ENCODE data around the gene ITSN2. TPM values are rescaled to one million over a fixed set of nuclear protein-coding genes. Genes with fewer than 3 reads are reported as not detected.

Gene ITSN2
- total RNA-seq, 4 donors from 2014 or later, result 57.9 to 79.7 (median 63.4) TPM

DNA sequence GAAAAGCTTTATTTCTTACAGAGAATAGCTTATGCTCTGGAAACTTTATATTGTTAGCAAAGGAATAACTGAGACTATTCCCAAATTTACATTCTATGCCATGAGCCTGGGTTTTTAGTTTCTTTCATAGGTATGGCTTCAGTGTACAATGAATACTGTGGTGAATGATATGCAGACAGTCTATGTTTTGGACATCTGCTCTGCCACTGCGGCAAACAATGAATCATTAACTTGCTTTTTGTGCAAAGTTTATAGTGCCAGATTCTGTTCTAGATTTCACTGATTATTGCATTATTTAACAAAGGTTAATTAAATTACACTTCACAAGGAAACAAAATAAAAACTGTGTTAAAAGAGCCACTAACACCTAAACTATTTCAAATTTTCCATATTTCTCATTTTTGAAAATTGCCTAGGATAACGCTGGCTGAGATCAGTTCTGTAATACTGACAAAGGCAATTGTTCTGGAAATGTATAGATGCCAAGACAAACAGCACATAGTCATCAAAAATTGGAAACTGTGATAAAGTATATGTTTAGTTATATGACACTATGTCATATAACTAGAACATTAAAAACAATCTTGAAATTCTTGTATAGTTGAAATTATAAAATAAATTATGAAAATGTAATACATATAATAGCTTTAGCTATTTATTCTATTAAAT lies 74.7 kb downstream of the ITSN2 start:
- H3K4me1 ChIP-seq, result no peaks in the 10 kb centered on the region
- peaks cover 0 to 63% of the 10 kb centered on the region in 2 donors for H3K36me3 ChIP-seq
- no peak overlapping the region for H3K4me3 ChIP-seq
- TF ChIP-seq POLR2A (IDR thresholded peaks at IDR 0.05) (no peak), POLR2AphosphoS5 (IDR thresholded peaks at IDR 0.05) (no peak), EP300 (IDR thresholded peaks at IDR 0.05) (no peak)
- TF ChIP-seq, protein P1, sequence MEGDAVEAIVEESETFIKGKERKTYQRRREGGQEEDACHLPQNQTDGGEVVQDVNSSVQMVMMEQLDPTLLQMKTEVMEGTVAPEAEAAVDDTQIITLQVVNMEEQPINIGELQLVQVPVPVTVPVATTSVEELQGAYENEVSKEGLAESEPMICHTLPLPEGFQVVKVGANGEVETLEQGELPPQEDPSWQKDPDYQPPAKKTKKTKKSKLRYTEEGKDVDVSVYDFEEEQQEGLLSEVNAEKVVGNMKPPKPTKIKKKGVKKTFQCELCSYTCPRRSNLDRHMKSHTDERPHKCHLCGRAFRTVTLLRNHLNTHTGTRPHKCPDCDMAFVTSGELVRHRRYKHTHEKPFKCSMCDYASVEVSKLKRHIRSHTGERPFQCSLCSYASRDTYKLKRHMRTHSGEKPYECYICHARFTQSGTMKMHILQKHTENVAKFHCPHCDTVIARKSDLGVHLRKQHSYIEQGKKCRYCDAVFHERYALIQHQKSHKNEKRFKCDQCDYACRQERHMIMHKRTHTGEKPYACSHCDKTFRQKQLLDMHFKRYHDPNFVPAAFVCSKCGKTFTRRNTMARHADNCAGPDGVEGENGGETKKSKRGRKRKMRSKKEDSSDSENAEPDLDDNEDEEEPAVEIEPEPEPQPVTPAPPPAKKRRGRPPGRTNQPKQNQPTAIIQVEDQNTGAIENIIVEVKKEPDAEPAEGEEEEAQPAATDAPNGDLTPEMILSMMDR (IDR thresholded peaks at IDR 0.05), result no peak
- no peak for ATAC-seq
- no peak overlapping the region for H3K27ac ChIP-seq
- WGBS, 2 donors (ENCODE audit: low coverage in 1 of 2), result 83 to 100% methylated on average over 2 of the region's 2 CpGs
- H3K27me3 ChIP-seq, result no peaks in the 10 kb centered on the region
- H3K9me3 ChIP-seq, result no peaks in the 10 kb centered on the region

DNA sequence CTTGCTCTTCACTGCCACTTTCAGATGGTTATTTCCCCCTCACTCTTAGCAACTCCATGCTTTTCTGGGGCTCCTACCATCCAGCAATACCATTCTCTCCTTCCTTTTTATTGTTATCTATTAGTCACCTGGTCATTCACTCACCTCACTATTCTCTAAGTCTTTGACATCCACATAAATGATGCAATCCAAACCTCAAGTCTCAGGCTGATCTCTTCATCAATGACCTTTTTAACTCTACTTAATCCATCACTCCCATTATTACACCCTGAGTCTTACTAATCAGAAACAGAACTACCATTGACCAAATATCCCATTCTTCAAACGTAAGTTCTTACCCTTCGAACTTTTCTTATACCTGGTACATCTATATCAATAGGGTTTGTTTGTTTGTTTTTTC lies 79.7 kb downstream of the ITSN2 start:
- H3K27ac ChIP-seq, result no peak overlapping the region
- H3K4me1 ChIP-seq, result peaks cover 0 to 13% (median 0%) of the 10 kb centered on the region in 3 donors
- peaks cover 0 to 38% of the 10 kb centered on the region in 2 donors for H3K36me3 ChIP-seq
- H3K9me3 ChIP-seq, result no peaks in the 10 kb centered on the region
- H3K4me3 ChIP-seq, result no peak overlapping the region
- TF ChIP-seq POLR2A (IDR thresholded peaks at IDR 0.05) (no peak), EP300 (IDR thresholded peaks at IDR 0.05) (no peak)
- TF ChIP-seq, protein P1 (IDR thresholded peaks at IDR 0.05), result no peak
- H3K27me3 ChIP-seq, result no peaks in the 10 kb centered on the region
- no peak for ATAC-seq
- WGBS, 2 donors (ENCODE audit: low coverage in 1 of 2), result 76 to 100% methylated on average over 2 of the region's 2 CpGs

DNA sequence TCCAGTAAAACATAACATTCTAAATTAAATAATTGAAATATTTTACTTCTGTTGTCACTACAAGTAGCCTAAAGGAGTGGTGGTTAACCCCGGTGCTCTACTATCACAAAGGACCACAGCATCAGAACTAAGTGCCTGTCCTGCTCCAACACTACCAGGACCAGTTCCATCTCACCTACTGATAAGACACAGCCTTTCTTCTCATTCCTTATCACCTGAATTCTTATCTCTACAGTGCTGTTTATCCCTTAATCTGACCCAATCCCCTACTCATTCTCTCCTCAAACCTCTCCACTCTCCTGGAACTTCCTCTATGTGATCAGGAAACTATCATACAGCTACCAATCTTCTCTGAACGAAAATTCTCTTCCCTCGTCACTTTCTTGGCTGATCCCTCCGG lies 80.2 kb downstream of the ITSN2 start:
- TF ChIP-seq EP300 (IDR thresholded peaks at IDR 0.05) (no peak), POLR2A (IDR thresholded peaks at IDR 0.05) (no peak), POLR2AphosphoS5 (IDR thresholded peaks at IDR 0.05) (no peak)
- TF ChIP-seq, protein P1 (IDR thresholded peaks at IDR 0.05), result no peak
- WGBS, 2 donors (ENCODE audit: low coverage in 1 of 2), result 81 to 93% methylated on average over 3 to 4 of the region's 4 CpGs
- peaks cover 0 to 13% (median 0%) of the 10 kb centered on the region in 3 donors for H3K4me1 ChIP-seq
- no peak for ATAC-seq
- H3K4me3 ChIP-seq, result no peak overlapping the region
- no peaks in the 10 kb centered on the region for H3K9me3 ChIP-seq
- H3K36me3 ChIP-seq, result peaks cover 2 to 38% of the 10 kb centered on the region in 2 donors
- no peaks in the 10 kb centered on the region for H3K27me3 ChIP-seq
- H3K27ac ChIP-seq, result no peak overlapping the region

DNA sequence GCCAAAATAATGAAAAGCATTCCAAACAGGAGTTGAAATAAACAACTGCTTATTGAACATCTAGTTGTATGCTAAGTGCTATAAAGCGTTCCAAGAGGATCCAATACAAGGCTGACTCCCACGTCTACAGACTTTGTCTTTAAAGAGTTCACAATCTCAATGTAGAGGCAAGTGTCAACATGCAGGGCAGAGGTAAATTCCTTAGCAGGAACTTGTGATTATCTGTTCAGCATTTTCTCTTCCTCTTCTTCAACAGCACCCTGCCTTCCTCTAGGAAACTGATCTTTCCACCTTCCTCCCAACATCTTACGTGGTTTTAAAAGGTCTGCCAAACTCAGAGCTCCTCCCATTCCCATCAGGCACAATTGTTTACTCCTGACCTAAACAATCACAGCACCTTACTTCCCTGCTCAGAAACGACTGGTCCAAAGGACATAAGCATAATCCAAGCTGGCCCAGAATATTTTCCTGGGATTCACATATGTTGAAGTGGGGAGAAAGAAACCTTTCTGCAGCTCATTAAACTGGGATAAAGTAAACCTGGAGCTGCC lies 83.9 kb downstream of the ITSN2 start:
- H3K4me3 ChIP-seq, result no peak overlapping the region
- H3K36me3 ChIP-seq, result peaks cover 2 to 44% of the 10 kb centered on the region in 2 donors
- H3K4me1 ChIP-seq, result peaks cover 0 to 13% (median 0%) of the 10 kb centered on the region in 3 donors
- no peak for ATAC-seq
- 44 to 53% methylated on average over 4 of the region's 4 CpGs for WGBS, 2 donors (ENCODE audit: low coverage in 1 of 2)
- TF ChIP-seq EP300 (IDR thresholded peaks at IDR 0.05) (no peak), POLR2A (IDR thresholded peaks at IDR 0.05) (no peak), POLR2AphosphoS5 (IDR thresholded peaks at IDR 0.05) (no peak)
- TF ChIP-seq, protein P1 (IDR thresholded peaks at IDR 0.05), result no peak
- H3K27me3 ChIP-seq, result no peaks in the 10 kb centered on the region
- H3K27ac ChIP-seq, result peak overlapping the region in 1 of 4 donors; percentile 6
- H3K9me3 ChIP-seq, result no peaks in the 10 kb centered on the region

DNA sequence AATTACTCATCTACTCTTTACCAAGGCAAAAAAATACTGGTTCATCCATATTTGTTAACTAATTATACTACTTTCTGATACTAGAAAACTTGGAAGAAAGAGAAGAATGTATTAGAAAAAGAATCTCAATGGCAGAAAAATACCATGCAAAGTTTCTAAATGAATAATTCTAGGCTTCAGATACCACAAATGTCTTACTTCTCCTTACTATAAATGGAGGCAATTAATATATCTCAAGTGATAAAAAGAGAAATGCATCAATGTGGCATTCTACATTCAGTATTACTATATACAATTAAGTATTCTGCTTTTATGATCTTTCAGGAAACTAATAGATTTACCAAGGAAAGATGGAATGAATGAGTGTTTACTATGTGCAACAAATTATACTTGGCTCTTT lies 85.5 kb downstream of the ITSN2 start:
- Histone ChIP-seq H3K36me3 (peaks cover 2 to 57% of the 10 kb centered on the region in 2 donors), H3K4me3 (no peak overlapping the region), H3K27ac (no peak overlapping the region), H3K4me1 (peaks cover 0 to 13% (median 0%) of the 10 kb centered on the region in 3 donors), H3K27me3 (no peaks in the 10 kb centered on the region), H3K9me3 (no peaks in the 10 kb centered on the region)
- TF ChIP-seq, protein P1 (IDR thresholded peaks at IDR 0.05), result no peak
- TF ChIP-seq POLR2AphosphoS5 (IDR thresholded peaks at IDR 0.05), result no peak
- no peak for TF ChIP-seq EP300 (IDR thresholded peaks at IDR 0.05)
- no peak for TF ChIP-seq POLR2A (IDR thresholded peaks at IDR 0.05)
- no peak for ATAC-seq
